ENCODE data around the gene EDDM13.
A peak's percentile ranks its signal among the peaks of the same experiment; 100 is the strongest.
"Not testable (repeated sequence)": the region's sequence is repeated elsewhere in the genome, so short reads cannot be mapped to it uniquely, and the experiment has no call there.

Gene EDDM13

DNA sequence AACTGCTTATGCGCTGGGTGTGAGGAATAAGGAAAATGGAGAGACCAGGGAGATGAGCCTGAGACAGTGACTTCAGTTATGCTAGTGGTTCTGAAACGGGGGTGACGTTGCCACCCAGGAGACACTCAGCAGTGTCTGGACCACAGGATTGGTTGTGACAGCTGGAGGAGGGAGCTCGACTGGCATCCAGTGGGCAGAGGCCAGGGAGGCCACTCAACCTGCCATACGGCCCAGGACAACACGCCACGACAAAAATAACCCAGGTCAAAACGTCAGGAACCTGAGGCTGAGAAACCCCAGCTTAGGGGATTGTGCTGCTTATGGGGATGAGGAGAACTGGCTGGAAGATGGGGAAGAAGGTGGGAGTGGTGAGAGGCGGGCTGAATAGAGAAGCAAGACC lies 31.7 kb downstream of the EDDM13 start:
- TF ChIP-seq, protein P1, sequence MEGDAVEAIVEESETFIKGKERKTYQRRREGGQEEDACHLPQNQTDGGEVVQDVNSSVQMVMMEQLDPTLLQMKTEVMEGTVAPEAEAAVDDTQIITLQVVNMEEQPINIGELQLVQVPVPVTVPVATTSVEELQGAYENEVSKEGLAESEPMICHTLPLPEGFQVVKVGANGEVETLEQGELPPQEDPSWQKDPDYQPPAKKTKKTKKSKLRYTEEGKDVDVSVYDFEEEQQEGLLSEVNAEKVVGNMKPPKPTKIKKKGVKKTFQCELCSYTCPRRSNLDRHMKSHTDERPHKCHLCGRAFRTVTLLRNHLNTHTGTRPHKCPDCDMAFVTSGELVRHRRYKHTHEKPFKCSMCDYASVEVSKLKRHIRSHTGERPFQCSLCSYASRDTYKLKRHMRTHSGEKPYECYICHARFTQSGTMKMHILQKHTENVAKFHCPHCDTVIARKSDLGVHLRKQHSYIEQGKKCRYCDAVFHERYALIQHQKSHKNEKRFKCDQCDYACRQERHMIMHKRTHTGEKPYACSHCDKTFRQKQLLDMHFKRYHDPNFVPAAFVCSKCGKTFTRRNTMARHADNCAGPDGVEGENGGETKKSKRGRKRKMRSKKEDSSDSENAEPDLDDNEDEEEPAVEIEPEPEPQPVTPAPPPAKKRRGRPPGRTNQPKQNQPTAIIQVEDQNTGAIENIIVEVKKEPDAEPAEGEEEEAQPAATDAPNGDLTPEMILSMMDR (IDR thresholded peaks at IDR 0.05; ENCODE audit: low read depth, low read length, missing control alignments) = no peak
- DNase-seq (ENCODE audit: extremely low read depth, low read depth) = no peak
- H3K4me3 ChIP-seq (replicated peaks; ENCODE audit: low read depth, low read length) = no peak overlapping the region

DNA sequence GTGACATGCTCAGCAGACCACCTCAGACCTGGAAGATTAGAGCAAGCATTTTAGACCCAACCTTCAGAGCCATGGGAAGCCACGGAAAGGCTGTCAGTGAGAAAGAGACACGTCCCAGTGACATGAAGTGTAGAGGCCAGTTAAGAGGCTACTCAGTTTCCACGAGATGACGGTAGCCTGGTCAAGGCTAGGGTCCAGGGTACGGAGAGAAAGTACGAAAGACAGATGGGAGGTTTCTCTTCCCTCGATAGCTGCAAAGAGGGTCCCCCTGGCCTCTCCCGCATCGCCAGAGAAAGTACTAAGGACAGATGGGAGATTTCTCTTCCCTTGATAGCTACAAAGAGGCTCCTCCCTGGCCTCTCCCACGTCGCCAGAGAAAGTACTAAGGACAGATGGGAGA lies 33.5 kb downstream of the EDDM13 start:
- no peak for DNase-seq (ENCODE audit: extremely low read depth, low read depth)
- TF ChIP-seq, protein P1 (IDR thresholded peaks at IDR 0.05; ENCODE audit: low read depth, low read length, missing control alignments) = no peak
- H3K4me3 ChIP-seq (replicated peaks; ENCODE audit: low read depth, low read length) = no peak overlapping the region

DNA sequence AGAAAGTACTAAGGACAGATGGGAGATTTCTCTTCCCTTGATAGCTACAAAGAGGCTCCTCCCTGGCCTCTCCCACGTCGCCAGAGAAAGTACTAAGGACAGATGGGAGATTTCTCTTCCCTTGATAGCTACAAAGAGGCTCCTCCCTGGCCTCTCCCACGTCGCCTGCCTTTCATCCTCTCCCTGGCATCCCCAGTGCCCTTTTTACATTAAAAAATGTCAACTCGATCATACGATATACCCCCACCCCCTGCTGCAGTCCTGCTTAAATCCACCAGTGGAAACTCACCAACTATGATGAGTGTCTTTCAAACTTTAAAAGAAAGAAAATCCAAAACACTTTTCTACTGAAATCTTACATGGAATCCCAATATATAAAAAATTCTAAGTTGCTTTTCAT lies 34.5 kb downstream of the EDDM13 start:
- not testable (repeated sequence) for H3K4me3 ChIP-seq (replicated peaks; ENCODE audit: low read depth, low read length); DNase-seq (ENCODE audit: extremely low read depth, low read depth)

DNA sequence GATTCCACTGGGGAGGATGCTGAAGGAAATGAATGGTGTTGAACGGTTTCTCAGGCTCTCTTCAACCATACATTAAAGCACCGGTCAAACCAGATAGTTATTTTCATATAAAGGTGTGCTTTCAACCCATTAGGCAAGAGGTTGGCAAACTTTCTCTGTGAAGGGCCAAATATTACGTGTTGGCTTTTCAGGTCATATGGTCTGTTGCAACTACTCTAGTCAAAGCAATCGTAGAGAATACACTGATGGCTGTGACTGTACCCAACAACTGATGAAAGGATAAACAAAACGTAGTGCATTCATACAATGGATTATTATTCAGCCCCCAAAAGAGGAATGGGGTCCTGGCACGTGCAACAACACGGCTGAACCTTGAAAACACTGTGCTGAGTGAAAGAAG lies 36.2 kb downstream of the EDDM13 start:
- DNase-seq (ENCODE audit: extremely low read depth, low read depth) = no peak
- TF ChIP-seq, protein P1 (IDR thresholded peaks at IDR 0.05; ENCODE audit: low read depth, low read length, missing control alignments) = no peak
- no peak overlapping the region for H3K4me3 ChIP-seq (replicated peaks; ENCODE audit: low read depth, low read length)

DNA sequence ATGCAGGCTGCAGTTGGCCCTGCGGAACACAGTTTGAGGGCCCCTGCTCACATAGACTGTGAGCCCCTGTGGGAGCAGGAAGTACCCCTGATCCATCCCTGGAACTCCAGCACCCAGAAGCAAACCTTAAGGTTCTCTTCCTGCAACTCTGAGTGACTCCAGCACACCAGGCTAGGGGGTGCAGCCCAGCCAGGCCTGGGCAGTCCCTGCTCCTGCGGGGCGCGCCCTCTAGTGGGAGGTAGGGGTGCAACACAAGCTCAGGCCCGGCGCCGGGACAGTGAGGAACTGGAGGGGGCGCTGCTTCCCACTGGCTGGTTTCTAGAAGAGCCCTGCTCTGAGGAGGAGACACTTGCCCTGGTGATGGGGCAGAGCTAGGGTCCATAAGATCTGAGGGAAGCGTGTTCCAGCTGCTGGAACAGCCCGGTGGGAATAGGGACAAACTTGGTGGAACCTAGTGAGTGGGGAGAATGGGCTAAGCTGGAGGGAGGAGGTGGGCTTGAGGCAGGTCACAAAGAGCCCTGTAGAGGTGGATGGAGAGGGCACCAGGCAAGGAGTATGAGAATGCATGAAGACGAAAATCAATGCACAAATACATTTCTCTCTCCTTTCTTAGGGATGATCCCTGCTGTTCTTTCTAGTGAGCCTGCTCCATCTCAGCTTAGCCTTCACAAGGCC lies 37.1 kb downstream of the EDDM13 start:
- TF ChIP-seq, protein P1 (IDR thresholded peaks at IDR 0.05; ENCODE audit: low read depth, low read length, missing control alignments) = peak; percentile 95
- DNase-seq (ENCODE audit: extremely low read depth, low read depth) = no peak
- H3K4me3 ChIP-seq (replicated peaks; ENCODE audit: low read depth, low read length) = no peak overlapping the region

DNA sequence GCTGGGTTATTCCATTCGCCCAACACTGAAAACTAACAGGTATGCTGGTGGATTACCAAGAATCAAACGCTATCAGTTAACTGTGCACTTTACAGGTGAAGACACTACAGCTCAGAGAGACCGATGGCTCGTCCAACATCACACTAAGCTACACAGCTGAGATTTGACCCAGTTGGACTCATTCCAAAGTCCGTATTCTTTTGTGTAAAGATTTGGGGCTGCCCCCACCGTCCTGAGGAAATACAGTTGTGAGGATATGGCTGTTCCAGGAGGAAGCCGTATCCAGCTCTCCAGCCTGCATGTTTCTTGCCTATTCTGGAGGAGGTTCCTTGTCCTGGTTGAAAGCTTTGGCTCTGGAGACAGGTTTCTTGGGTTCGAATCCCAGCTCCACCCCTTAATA lies 37.9 kb downstream of the EDDM13 start:
- H3K4me3 ChIP-seq (replicated peaks; ENCODE audit: low read depth, low read length) = no peak overlapping the region
- TF ChIP-seq, protein P1 (IDR thresholded peaks at IDR 0.05; ENCODE audit: low read depth, low read length, missing control alignments) = no peak
- DNase-seq (ENCODE audit: extremely low read depth, low read depth) = no peak

DNA sequence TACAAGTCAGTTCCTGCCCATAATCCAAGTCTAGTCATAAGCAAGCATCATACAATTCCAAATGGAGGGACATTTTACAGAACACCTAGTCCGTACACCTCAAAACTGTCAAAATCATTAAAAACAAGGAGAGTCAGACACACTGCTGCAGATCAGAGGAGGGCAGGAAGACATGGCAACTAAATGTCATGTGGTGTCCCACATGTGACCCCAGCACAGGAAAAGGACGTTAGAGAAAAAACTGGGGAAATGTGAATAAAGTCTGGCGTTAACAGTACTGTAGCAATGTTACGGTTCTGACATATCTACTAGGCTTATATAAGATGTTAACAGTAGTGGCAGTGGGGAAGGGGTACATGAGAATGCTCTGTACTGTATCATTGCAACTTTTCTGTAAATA lies 39.8 kb downstream of the EDDM13 start:
- H3K4me3 ChIP-seq (replicated peaks; ENCODE audit: low read depth, low read length) = no peak overlapping the region
- no peak for DNase-seq (ENCODE audit: extremely low read depth, low read depth)

More for the DNA sequence above, 39.8 kb downstream of the EDDM13 start:
- TF ChIP-seq, protein P1 (IDR thresholded peaks at IDR 0.05; ENCODE audit: low read depth, low read length, missing control alignments) = no peak

Measured in HFF-Myc (cell line).